Measurements from ENCODE around the gene ROR1.

Gene ROR1

DNA sequence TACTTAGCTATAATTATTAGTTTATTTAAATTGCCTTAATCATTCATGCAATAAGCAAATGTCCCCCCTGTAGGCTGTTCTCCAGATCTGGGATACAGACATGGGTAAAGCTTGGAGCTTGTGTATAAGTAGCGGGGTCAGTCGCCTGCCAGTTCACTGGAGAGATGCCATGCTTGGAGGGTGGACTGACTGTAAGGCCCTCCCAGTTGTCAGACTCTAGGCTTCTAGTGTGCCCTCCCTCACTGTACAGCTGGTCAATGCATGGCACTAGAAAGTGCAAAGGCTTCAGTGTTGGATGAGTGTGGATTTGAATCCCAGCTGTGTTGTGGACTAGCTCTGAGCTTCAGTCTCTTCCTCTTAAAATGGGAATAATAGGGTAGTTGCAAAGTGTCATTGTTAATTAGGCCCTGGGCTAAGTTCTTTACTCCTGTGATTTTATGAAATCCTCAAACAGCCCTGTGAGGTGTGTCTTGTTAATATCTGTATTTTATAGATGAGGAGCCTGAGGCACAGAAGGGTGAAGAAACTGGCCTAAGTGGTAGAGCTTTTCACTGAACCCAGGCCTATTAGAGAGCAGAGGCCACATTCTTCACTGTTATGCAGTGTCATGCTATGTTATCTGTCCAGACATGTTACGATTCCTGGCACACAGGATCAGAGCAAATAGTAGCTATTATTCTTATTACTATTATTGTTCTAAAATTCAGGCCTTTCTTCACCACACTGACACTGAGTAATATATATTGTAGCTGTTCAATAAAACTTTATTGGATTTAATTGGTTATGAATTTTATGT, 85.9 kb downstream of the ROR1 start:
- Histone ChIP-seq H3K36me3 (ENCODE audit: control insufficient read depth in 2 of 2, insufficient read depth in 1 of 2, low read length in 2 of 2) (no peaks in the 10 kb centered on the region), H3K4me1 (ENCODE audit: control insufficient read depth, insufficient read depth, low read length) (no peaks in the 10 kb centered on the region), H3K4me3 (ENCODE audit: low read depth, low read length) (no peak overlapping the region), H3K27ac (ENCODE audit: extremely low read depth, low read depth, low read length) (no peak overlapping the region), H3K9me3 (ENCODE audit: control insufficient read depth, insufficient read depth, low read depth, low read length) (no peaks in the 10 kb centered on the region)
- POLR2A ChIA-PET = interaction anchor here (0.7 kb wide), 1 partner anchor 21 kb away, joined by 6 read pairs; no protein-coding TSS in a partner anchor
- CTCF ChIA-PET = interaction anchor here (0.7 kb wide), 1 partner anchor 402 kb away, joined by 3 read pairs; no protein-coding TSS in a partner anchor
- TF ChIP-seq ZNF670 (tag by site-specific recombination; IDR thresholded peaks at IDR 0.05; ENCODE audit: low read depth) = no peak
- TF ChIP-seq ZNF10 (tag by site-specific recombination; IDR thresholded peaks at IDR 0.05) = no peak
- TF ChIP-seq ZNF140 (tag by site-specific recombination; IDR thresholded peaks at IDR 0.05) = no peak
- no peak for TF ChIP-seq ZNF658 (tag by site-specific recombination; IDR thresholded peaks at IDR 0.05)
- no peak for TF ChIP-seq SCRT1 (tag by site-specific recombination; IDR thresholded peaks at IDR 0.05; ENCODE audit: borderline replicate concordance)
- TF ChIP-seq ZFP69B (tag by site-specific recombination; IDR thresholded peaks at IDR 0.05) = no peak

DNA sequence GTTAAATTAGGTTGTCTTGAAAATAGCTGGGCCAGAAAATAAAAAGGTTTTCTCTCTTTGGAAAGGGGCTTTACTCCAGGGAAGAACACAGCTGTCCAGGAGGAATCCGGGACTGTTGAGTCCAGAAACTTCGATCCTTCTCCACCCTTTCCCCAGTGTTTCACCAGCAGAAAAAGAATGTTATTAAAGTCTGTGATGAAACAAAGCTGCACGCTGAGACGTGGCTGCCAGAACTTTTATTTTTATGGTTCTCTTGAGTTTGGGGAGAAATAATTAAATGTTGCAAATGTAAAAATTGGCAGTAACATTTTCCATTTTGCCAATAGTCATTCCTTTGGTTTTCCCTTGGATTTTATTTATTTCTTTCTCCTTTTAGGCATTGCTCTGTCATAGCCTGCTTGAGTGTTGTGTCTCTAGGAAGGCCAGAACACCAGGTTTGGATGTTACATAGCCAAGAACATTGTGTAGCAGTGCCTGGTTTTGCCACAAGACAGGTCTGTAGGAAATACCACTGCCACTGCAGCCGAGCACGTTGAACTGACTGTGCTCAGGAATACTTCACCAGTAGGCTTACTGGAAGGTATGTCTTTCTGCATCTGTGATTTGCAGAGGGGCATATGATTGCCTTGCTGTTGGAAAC, 87.4 kb downstream of the ROR1 start:
- no peaks in the 10 kb centered on the region for H3K4me1 ChIP-seq (ENCODE audit: control insufficient read depth, insufficient read depth, low read length)
- ChIA-PET CTCF (interaction anchor here (1.2 kb wide), 1 partner anchor 276 kb away, joined by 3 read pairs; no protein-coding TSS in a partner anchor), POLR2A (no interaction called here)
- TF ChIP-seq ZFHX2 (tag by site-specific recombination; conservative IDR thresholded peaks at IDR 0.05) (no peak), BCL6B (tag by site-specific recombination; IDR thresholded peaks at IDR 0.05) (no peak), ZBTB17 (tag by site-specific recombination; IDR thresholded peaks at IDR 0.05) (peak; percentile 70)
- no peak overlapping the region for H3K27ac ChIP-seq (ENCODE audit: extremely low read depth, low read depth, low read length)
- H3K4me3 ChIP-seq (ENCODE audit: low read depth, low read length) = no peak overlapping the region
- H3K36me3 ChIP-seq (ENCODE audit: control insufficient read depth in 2 of 2, insufficient read depth in 1 of 2, low read length in 2 of 2) = no peaks in the 10 kb centered on the region
- H3K9me3 ChIP-seq (ENCODE audit: control insufficient read depth, insufficient read depth, low read depth, low read length) = no peaks in the 10 kb centered on the region

DNA sequence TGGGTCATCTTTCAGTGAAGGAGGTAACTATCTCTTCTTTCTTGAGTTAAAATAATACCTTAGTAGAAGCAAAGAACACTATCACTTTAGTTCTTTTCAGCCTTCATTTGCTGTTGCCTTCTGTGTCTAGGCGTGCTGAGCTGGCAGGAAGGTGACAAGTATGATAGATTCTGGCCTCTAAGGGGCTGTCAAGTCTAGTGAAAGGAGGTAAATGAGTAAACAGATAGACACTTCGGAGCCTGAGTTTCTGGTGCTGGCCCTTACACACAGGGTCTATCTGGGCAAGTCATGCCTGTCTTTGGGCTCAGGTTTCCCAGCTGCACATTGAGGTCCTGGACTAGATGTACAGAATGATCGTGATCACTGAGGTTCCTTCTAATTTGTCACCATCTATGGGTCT, 89.3 kb downstream of the ROR1 start:
- POLR2A ChIA-PET = no interaction called here
- H3K4me1 ChIP-seq (ENCODE audit: control insufficient read depth, insufficient read depth, low read length) = peaks cover 12% of the 10 kb centered on the region; the same call in 1 of the 2 replicates

DNA sequence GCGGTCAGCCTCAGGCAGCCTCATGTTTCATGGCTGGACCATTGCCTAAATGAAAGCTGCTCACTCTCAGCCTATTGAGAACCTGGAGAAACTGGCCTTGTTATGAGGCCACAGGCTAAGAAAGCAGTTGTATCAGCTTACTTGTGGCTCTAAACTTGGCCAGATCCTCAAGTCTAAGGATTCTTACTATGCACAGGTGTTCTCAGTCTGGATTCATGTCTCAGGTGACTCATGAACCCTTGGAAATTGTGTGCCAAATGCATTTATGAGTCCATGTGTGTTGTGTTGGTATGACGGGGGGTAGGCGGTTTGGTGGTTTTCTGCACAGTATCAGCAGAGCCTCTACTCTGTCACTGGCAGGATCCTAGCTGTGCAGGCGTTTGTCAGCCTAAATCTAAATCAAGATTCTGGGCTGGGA, 90.4 kb downstream of the ROR1 start:
- H3K27ac ChIP-seq (ENCODE audit: extremely low read depth, low read depth, low read length) = no peak overlapping the region
- H3K9me3 ChIP-seq (ENCODE audit: control insufficient read depth, insufficient read depth, low read depth, low read length) = no peaks in the 10 kb centered on the region
- ChIA-PET CTCF (interaction anchor here (0.6 to 1.8 kb wide), 5 partner anchors 20 to 1333 kb away, joined by 3 to 5 read pairs (median 5); no protein-coding TSS in a partner anchor), POLR2A (no interaction called here)
- no peaks in the 10 kb centered on the region for H3K36me3 ChIP-seq (ENCODE audit: control insufficient read depth in 2 of 2, insufficient read depth in 1 of 2, low read length in 2 of 2)
- TF ChIP-seq SCRT1 (tag by site-specific recombination; IDR thresholded peaks at IDR 0.05; ENCODE audit: borderline replicate concordance) (peak; percentile 29; the same call in 1 of the 2 replicates), FEZF1 (tag by site-specific recombination; IDR thresholded peaks at IDR 0.05) (peak; percentile 97), ZNF560 (tag by site-specific recombination; IDR thresholded peaks at IDR 0.05; ENCODE audit: borderline replicate concordance) (no peak)
- H3K4me1 ChIP-seq (ENCODE audit: control insufficient read depth, insufficient read depth, low read length) = peaks cover 14% of the 10 kb centered on the region; the same call in 1 of the 2 replicates
- no peak overlapping the region for H3K4me3 ChIP-seq (ENCODE audit: low read depth, low read length)

More for the DNA sequence above, 89.3 kb downstream of the ROR1 start:
- Histone ChIP-seq H3K36me3 (ENCODE audit: control insufficient read depth in 2 of 2, insufficient read depth in 1 of 2, low read length in 2 of 2) (no peaks in the 10 kb centered on the region), H3K4me3 (ENCODE audit: low read depth, low read length) (no peak overlapping the region), H3K27ac (ENCODE audit: extremely low read depth, low read depth, low read length) (no peak overlapping the region), H3K9me3 (ENCODE audit: control insufficient read depth, insufficient read depth, low read depth, low read length) (no peaks in the 10 kb centered on the region)
- CTCF ChIA-PET = interaction anchor here (0.6 to 1.8 kb wide), 4 partner anchors 27 to 1799 kb away, joined by 3 to 5 read pairs (median 4); no protein-coding TSS in a partner anchor
- TF ChIP-seq ZNF239 (tag by site-specific recombination; IDR thresholded peaks at IDR 0.05) (no peak), GLIS1 (tag by site-specific recombination; IDR thresholded peaks at IDR 0.05) (no peak), ZNF362 (tag by site-specific recombination; IDR thresholded peaks at IDR 0.05) (no peak), SP7 (tag by site-specific recombination; IDR thresholded peaks at IDR 0.05) (no peak), ZBTB17 (tag by site-specific recombination; IDR thresholded peaks at IDR 0.05) (0 out of 2 replicates have a peak, but pooled peaks have one; percentile 22), ZBTB1 (tag by site-specific recombination; IDR thresholded peaks at IDR 0.05) (no peak), IKZF3 (tag by site-specific recombination; IDR thresholded peaks at IDR 0.05) (no peak), ZNF133 (tag by site-specific recombination; IDR thresholded peaks at IDR 0.05) (no peak), GLI4 (tag by site-specific recombination; IDR thresholded peaks at IDR 0.05) (no peak)

All from HEK293 (cell line).